ENCODE measurements around the gene DIAPH2. TPM values are rescaled to one million over a fixed set of nuclear protein-coding genes. Genes with fewer than 3 reads are reported as not detected.

DIAPH2 gene
- total and polyA plus RNA-seq, 9 of the 15 experiments (the other 6 are each of a cell fraction or from before 2014, with no cell fraction given) = 0.01 to 0.18 (median 0.07) TPM; not detected in 1

DNA sequence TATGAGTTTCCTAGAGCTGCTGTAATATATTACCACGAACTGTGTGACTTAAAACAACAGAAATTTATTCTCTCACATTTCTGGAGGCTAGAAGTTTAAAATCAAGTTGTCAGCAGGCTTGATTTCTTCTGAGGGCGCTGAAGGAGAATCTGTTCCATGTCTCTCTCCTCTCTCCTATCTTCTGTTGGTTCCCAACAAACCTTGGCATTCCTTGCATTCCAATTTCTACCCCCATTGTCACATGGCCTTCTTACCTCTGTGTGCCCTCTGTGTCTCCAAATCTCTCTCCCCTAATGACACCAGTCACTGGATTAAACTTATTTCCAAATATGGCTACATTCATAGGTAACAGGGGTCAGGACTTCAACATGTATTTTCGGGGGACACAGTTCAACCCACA is 871.7 kb downstream of the DIAPH2 start:
- ChIA-PET POLR2A (no interaction called here), CTCF (ENCODE audit: low intra/inter-chr PET ratio) (no interaction called here)
- Histone ChIP-seq H3K79me2 (ENCODE audit: control insufficient read depth, insufficient read depth, low read length) (no peaks in the 10 kb centered on the region), H3K9me3 (replicated peaks; ENCODE audit: control insufficient read depth, insufficient read depth, low read depth, low read length) (no peaks in the 10 kb centered on the region), H3K27me3 (ENCODE audit: control insufficient read depth in 2 of 2, insufficient read depth in 2 of 2, low read length in 2 of 2) (no peaks in the 10 kb centered on the region), H3K27ac (ENCODE audit: extremely low read depth, low read depth, low read length) (no peak overlapping the region), H3K36me3 (ENCODE audit: control insufficient read depth, insufficient read depth, low read length) (no peaks in the 10 kb centered on the region), H3K9me1 (ENCODE audit: control insufficient read depth, insufficient read depth, low read length) (no peaks in the 10 kb centered on the region), H4K20me1 (replicated peaks; ENCODE audit: control insufficient read depth, insufficient read depth, low read length) (no peaks in the 10 kb centered on the region), H3K4me2 (ENCODE audit: insufficient read depth, low read length) (no peak overlapping the region), H3K4me1 (replicated peaks in 1 of 2; ENCODE audit: control insufficient read depth in 2 of 2, insufficient read depth in 2 of 2, low read length in 2 of 2) (no peaks in the 10 kb centered on the region), H3K4me3 (no peak overlapping the region), H3K9ac (ENCODE audit: insufficient read depth in 1 of 2, low read depth in 2 of 2, low read length in 2 of 2) (no peak overlapping the region), H2AFZ (ENCODE audit: low read depth, low read length) (no peak overlapping the region)
- TF ChIP-seq, protein P1, sequence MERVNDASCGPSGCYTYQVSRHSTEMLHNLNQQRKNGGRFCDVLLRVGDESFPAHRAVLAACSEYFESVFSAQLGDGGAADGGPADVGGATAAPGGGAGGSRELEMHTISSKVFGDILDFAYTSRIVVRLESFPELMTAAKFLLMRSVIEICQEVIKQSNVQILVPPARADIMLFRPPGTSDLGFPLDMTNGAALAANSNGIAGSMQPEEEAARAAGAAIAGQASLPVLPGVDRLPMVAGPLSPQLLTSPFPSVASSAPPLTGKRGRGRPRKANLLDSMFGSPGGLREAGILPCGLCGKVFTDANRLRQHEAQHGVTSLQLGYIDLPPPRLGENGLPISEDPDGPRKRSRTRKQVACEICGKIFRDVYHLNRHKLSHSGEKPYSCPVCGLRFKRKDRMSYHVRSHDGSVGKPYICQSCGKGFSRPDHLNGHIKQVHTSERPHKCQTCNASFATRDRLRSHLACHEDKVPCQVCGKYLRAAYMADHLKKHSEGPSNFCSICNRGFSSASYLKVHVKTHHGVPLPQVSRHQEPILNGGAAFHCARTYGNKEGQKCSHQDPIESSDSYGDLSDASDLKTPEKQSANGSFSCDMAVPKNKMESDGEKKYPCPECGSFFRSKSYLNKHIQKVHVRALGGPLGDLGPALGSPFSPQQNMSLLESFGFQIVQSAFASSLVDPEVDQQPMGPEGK (CRISPR knock-in tag; IDR thresholded peaks at IDR 0.05; ENCODE audit: borderline replicate concordance) = no peak
- no peak for TF ChIP-seq GABPB2 (CRISPR knock-in tag; conservative IDR thresholded peaks at IDR 0.05)
- TF ChIP-seq ZNF785 (CRISPR knock-in tag; IDR thresholded peaks at IDR 0.05) = no peak
- no peak for TF ChIP-seq SRSF9 (IDR thresholded peaks at IDR 0.05; ENCODE audit: borderline replicate concordance, low read depth, low read length)
- TF ChIP-seq HIVEP1 (CRISPR knock-in tag; IDR thresholded peaks at IDR 0.05) = no peak
- no peak for TF ChIP-seq ZNF583 (CRISPR knock-in tag; IDR thresholded peaks at IDR 0.05)
- TF ChIP-seq SMAD2 (IDR thresholded peaks at IDR 0.05; ENCODE audit: low read depth, low read length) = no peak
- no peak for TF ChIP-seq RBM39 (optimal IDR thresholded peaks at IDR 0.05; ENCODE audit: low read depth, low read length)
- no TSS peak for BruUV-seq (replicated peaks)
- in situ Hi-C loops (cut with MboI) = no loop called here
- FAIRE-seq (no peak), DNase-seq (ENCODE audit: extremely low read depth in 1 of 4, low spot score in 3 of 4) (no peak), ATAC-seq (no peak)
- WGBS (ENCODE audit: insufficient coverage, low coverage, missing lambda C conversion rate) = 0% methylated on average over 2 of the region's 3 CpGs
- intact Hi-C loops (cut with micrococcal nuclease) = no loop called here
